Neutrophil (primary cell): ENCODE results near the gene RAP1A.

Experiments
- H3K27ac ChIP-seq: fragments of 200-600 bp; sonication (generic); 2 replicates; pipeline ENCODE4 v1.5.1; 2016; ENCODE audit warnings: mild to moderate bottlenecking, moderate library complexity
- H3K27me3 ChIP-seq: fragments of 200-600 bp; sonication (generic); 2 replicates; pipeline ENCODE4 v1.6.0; 2016; ENCODE audit warnings: mild to moderate bottlenecking
- H3K36me3 ChIP-seq: fragments of 200-600 bp; sonication (generic); 2 replicates; pipeline ENCODE4 v1.5.1; 2017
- H3K4me1 ChIP-seq, 2 experiments: fragments of 200-600 bp in 1 of 2; sonication (generic) in 1 of 2; 1 replicate in 1 of 2; 2 replicates in 1 of 2; pipeline versions ENCODE4 v1.5.1 to v1.6.1; 2013 to 2016; ENCODE audit warnings: low read depth in 1 of 2, low read length in 1 of 2, mild to moderate bottlenecking in 1 of 2, moderate library complexity in 1 of 2; ENCODE audit not compliant: control insufficient read depth in 1 of 2, insufficient read depth in 1 of 2
- H3K4me3 ChIP-seq, 2 experiments: fragments of 200-600 bp in 1 of 2; sonication (generic) in 1 of 2; 1 replicate in 1 of 2; 2 replicates in 1 of 2; pipeline ENCODE4 v1.5.1; 2013 to 2016; ENCODE audit warnings: low read depth in 1 of 2, low read length in 1 of 2, mild to moderate bottlenecking in 1 of 2, moderate library complexity in 1 of 2
- H3K9me3 ChIP-seq: fragments of 200-600 bp; sonication (generic); 2 replicates; pipeline ENCODE4 v1.5.1; 2016
- TF ChIP-seq, protein P1 (sequence below): fragments of 200-600 bp; sonication (generic); IDR thresholded peaks from 2 replicates; pipeline ENCODE4 v1.5.1; 2016; ENCODE audit warnings: antibody characterized with exemption

The RAP1A gene

GRCh38 chr1:111756124-111756513 is 136.5 kb downstream of the RAP1A start:
- peaks cover 18 to 19% of the 10 kb centered on the region in 2 experiments for H3K4me1 ChIP-seq
- no peaks in the 10 kb centered on the region for H3K9me3 ChIP-seq
- H3K27ac ChIP-seq: peak overlapping the region; percentile 97
- TF ChIP-seq, protein P1, sequence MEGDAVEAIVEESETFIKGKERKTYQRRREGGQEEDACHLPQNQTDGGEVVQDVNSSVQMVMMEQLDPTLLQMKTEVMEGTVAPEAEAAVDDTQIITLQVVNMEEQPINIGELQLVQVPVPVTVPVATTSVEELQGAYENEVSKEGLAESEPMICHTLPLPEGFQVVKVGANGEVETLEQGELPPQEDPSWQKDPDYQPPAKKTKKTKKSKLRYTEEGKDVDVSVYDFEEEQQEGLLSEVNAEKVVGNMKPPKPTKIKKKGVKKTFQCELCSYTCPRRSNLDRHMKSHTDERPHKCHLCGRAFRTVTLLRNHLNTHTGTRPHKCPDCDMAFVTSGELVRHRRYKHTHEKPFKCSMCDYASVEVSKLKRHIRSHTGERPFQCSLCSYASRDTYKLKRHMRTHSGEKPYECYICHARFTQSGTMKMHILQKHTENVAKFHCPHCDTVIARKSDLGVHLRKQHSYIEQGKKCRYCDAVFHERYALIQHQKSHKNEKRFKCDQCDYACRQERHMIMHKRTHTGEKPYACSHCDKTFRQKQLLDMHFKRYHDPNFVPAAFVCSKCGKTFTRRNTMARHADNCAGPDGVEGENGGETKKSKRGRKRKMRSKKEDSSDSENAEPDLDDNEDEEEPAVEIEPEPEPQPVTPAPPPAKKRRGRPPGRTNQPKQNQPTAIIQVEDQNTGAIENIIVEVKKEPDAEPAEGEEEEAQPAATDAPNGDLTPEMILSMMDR: no peak
- no peaks in the 10 kb centered on the region for H3K27me3 ChIP-seq
- peak overlapping the region; percentile 84 to 85 for H3K4me3 ChIP-seq
- H3K36me3 ChIP-seq: peaks cover 20% of the 10 kb centered on the region

GRCh38 chr1:111758373-111758772 is 138.8 kb downstream of the RAP1A start:
- Histone ChIP-seq H3K27me3 (no peaks in the 10 kb centered on the region), H3K4me3 (no peak overlapping the region), H3K9me3 (no peaks in the 10 kb centered on the region), H3K4me1 (peaks cover 18 to 19% of the 10 kb centered on the region in 2 experiments), H3K36me3 (peaks cover 33% of the 10 kb centered on the region), H3K27ac (no peak overlapping the region)
- TF ChIP-seq, protein P1: no peak

DNA sequence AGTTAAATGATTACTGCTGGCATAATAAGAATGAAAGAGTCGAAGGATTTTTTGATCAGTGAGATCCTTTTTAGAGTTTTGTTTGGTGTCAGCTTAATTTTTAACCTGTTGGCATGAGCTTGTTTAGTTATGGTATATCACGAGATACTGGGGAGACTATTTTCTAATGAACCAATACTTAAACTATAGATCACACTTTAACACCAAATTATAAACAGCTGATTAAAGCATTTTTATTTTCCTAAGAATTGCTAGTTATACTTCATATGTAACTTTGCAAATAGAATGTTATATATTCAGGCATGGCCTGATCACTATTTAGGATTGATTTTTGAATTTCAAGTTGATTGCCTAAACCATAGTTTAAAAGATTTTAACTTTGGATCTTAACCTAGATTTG is 142.1 kb downstream of the RAP1A start:
- Histone ChIP-seq H3K27me3 (no peaks in the 10 kb centered on the region), H3K27ac (no peak overlapping the region), H3K9me3 (no peaks in the 10 kb centered on the region), H3K4me1 (peaks cover 1 to 5% of the 10 kb centered on the region in 2 experiments), H3K4me3 (no peak overlapping the region), H3K36me3 (peaks cover 64% of the 10 kb centered on the region)
- TF ChIP-seq, protein P1: no peak

- no peaks in the 10 kb centered on the region for H3K4me1 ChIP-seq
- TF ChIP-seq, protein P1: no peak
- H3K9me3 ChIP-seq: no peaks in the 10 kb centered on the region
- H3K4me3 ChIP-seq: no peak overlapping the region
- H3K27ac ChIP-seq: no peak overlapping the region
- H3K36me3 ChIP-seq: peaks cover 70% of the 10 kb centered on the region
- no peaks in the 10 kb centered on the region for H3K27me3 ChIP-seq
Measured at GRCh38 chr1:111762332-111762731, 142.7 kb downstream of the RAP1A start.
